MCF 10A (cell line): ENCODE data around the gene RRP1. TPM values are rescaled to one million over a fixed set of nuclear protein-coding genes. Genes with fewer than 3 reads are reported as not detected.
A peak's percentile ranks its signal among the peaks of the same experiment; 100 is the strongest.

Experiments used
- BruUV-seq: library from RNA; stranded (reverse); fragments of 400-500 nt; replicated peaks from 2 replicates; lab custom pipeline; 2021; lab: Mats Ljungman, UMichigan
- CTCF ChIA-PET: fragments of 300-600 bp; sonication (Branson Sonifier 250); formaldehyde crosslinking; extraction: SDS; loops from one replicate; lab custom pipeline; 2021; ENCODE audit warnings: antibody characterized with exemption, inconsistent platforms; lab: Yijun Ruan, JAX
- POLR2A ChIA-PET: fragments of 300-600, 350-650 bp; sonication (Branson Sonifier 250); formaldehyde crosslinking; extraction: SDS; loops from one replicate; lab custom pipeline; 2020; ENCODE audit warnings: antibody characterized with exemption, inconsistent platforms; lab: Yijun Ruan, JAX
- DNase-seq: peaks from one replicate; pipeline ENCODE4 v3.0.0-alpha.2; 2018; ENCODE audit not compliant: unreplicated experiment
- H3K27ac Mint-ChIP-seq: one replicate; pipeline ENCODE4 v1.8.0; 2022; ENCODE audit warnings: mild to moderate bottlenecking, low read depth, mixed read lengths; ENCODE audit not compliant: unreplicated experiment
- H3K27me3 Mint-ChIP-seq: one replicate; pipeline ENCODE4 v1.8.0; 2022; ENCODE audit warnings: mixed read lengths; ENCODE audit not compliant: insufficient read depth, unreplicated experiment
- H3K36me3 Mint-ChIP-seq: one replicate; pipeline ENCODE4 v1.8.0; 2022; ENCODE audit warnings: mild to moderate bottlenecking, moderate library complexity, mixed read lengths; ENCODE audit not compliant: insufficient read depth, unreplicated experiment
- H3K4me1 Mint-ChIP-seq: one replicate; pipeline ENCODE4 v1.8.0; 2022; ENCODE audit warnings: mixed read lengths; ENCODE audit not compliant: insufficient read depth, unreplicated experiment
- H3K4me3 Mint-ChIP-seq: one replicate; pipeline ENCODE4 v1.8.0; 2022; ENCODE audit warnings: mild to moderate bottlenecking, moderate library complexity, mixed read lengths; ENCODE audit not compliant: unreplicated experiment
- H3K9me3 Mint-ChIP-seq: one replicate; pipeline ENCODE4 v1.8.0; 2022; ENCODE audit warnings: mixed read lengths; ENCODE audit not compliant: unreplicated experiment
- CTCF ChIP-seq: fragments of 200-600 bp; IDR thresholded peaks from one replicate; pipeline ENCODE4 v1.8.0; 2022; ENCODE audit warnings: antibody characterized with exemption, mild to moderate bottlenecking; ENCODE audit not compliant: unreplicated experiment
- intact Hi-C: fragments of 100-400 bp; cut with micrococcal nuclease; formaldehyde crosslinking; loops from 2 replicates; pipeline ENCODE4 v1.14.1; 2022
- total RNA-seq: library from RNA; stranded (reverse); gene quantifications from 2 replicates; pipeline ENCODE4 v1.2.3, GENCODE V29; 2022

Gene RRP1
- total RNA-seq, 1 experiment from 2014 or later = 56.0 TPM

- POLR2A ChIA-PET = interaction anchor here (1.0 to 4.1 kb wide), 4 partner anchors 9 to 114 kb away, joined by 3 to 13 read pairs (median 4); no protein-coding TSS in a partner anchor
- BruUV-seq = no TSS peak
- intact Hi-C loops = no loop called here
Observed at GRCh38 chr21:43774163-43774562, 15.2 kb upstream of the RRP1 start.

GRCh38 chr21:43775190-43775589 lies 14.2 kb upstream of the RRP1 start:
- CTCF ChIA-PET = interaction anchor here (0.7 kb wide), 1 partner anchor 34 kb away, joined by 4 read pairs; no protein-coding TSS in a partner anchor
- H3K27ac Mint-ChIP-seq = peak overlapping the region; percentile 61
- BruUV-seq = no TSS peak
- no peak for TF ChIP-seq CTCF
- H3K4me3 Mint-ChIP-seq = peak overlapping the region; percentile 99
- POLR2A ChIA-PET = interaction anchor here (1.0 kb wide), 2 partner anchors 8 to 115 kb away, joined by 3 to 4 read pairs; no protein-coding TSS in a partner anchor
- H3K9me3 Mint-ChIP-seq = no peaks in the 10 kb centered on the region
- intact Hi-C loops = no loop called here
- H3K27me3 Mint-ChIP-seq = no peaks in the 10 kb centered on the region
- H3K4me1 Mint-ChIP-seq = peaks cover 17% of the 10 kb centered on the region
- DNase-seq = no peak
- H3K36me3 Mint-ChIP-seq = peaks cover 35% of the 10 kb centered on the region

More at GRCh38 chr21:43774163-43774562, 15.2 kb upstream of the RRP1 start:
- Mint-ChIP-seq H3K27ac (no peak overlapping the region), H3K9me3 (no peaks in the 10 kb centered on the region), H3K36me3 (peaks cover 35% of the 10 kb centered on the region), H3K4me1 (peaks cover 17% of the 10 kb centered on the region), H3K4me3 (peak overlapping the region; percentile 99), H3K27me3 (no peaks in the 10 kb centered on the region)
- no peak for DNase-seq
- CTCF ChIA-PET = interaction anchor here (0.6 to 0.7 kb wide), 2 partner anchors 10 to 107 kb away, joined by 3 read pairs; no protein-coding TSS in a partner anchor
- no peak for TF ChIP-seq CTCF

- Mint-ChIP-seq H3K27ac (peak within 1 kb of the TSS; percentile 61), H3K9me3 (no peaks in the 10 kb centered on the region), H3K36me3 (peaks cover 31% of the 10 kb centered on the region), H3K4me1 (peaks cover 17% of the 10 kb centered on the region), H3K27me3 (no peaks in the 10 kb centered on the region), H3K4me3 (peak within 1 kb of the TSS; percentile 99)
- BruUV-seq = TSS peak; percentile 56
- POLR2A ChIA-PET = no interaction called here
- intact Hi-C loops = loop anchor here (1.0 kb wide), 1 partner anchor 8 kb away; no protein-coding TSS in a partner anchor
- DNase-seq = peak; percentile 64
- TF ChIP-seq CTCF = no peak
- CTCF ChIA-PET = no interaction called here
Observed at GRCh38 chr21:43775795-43776430, 13.5 kb upstream of the RRP1 start, which contains the start of gene CSTB. Gene CSTB, minus strand, starts transcription at chr21:43776308. Its CDS starts 39 bp downstream, at chr21:43776269.

- no peaks in the 10 kb centered on the region for H3K27me3 Mint-ChIP-seq
- TF ChIP-seq CTCF = no peak
- CTCF ChIA-PET = no interaction called here
- H3K4me3 Mint-ChIP-seq = peak overlapping the region; percentile 99
- H3K9me3 Mint-ChIP-seq = no peaks in the 10 kb centered on the region
- H3K27ac Mint-ChIP-seq = no peak overlapping the region
- BruUV-seq = no TSS peak
- intact Hi-C loops = no loop called here
- DNase-seq = no peak
- POLR2A ChIA-PET = interaction anchor here (1.0 to 1.2 kb wide), 2 partner anchors 65 to 234 kb away, joined by 3 read pairs; partner anchors contain the start of gene TRAPPC10
- peaks cover 11% of the 10 kb centered on the region for H3K4me1 Mint-ChIP-seq
- peaks cover 27% of the 10 kb centered on the region for H3K36me3 Mint-ChIP-seq
Observed at GRCh38 chr21:43777953-43778352, 11.4 kb upstream of the RRP1 start.
